HAP-1 (cell line): Measurements from ENCODE around the gene DNAH2.

Source experiments
- DNase-seq, 2 experiments: peaks; one replicate each; pipeline ENCODE4 v3.0.0-alpha.2; 2016 to 2020; ENCODE audit warnings: low spot score in 2 of 2
- H3K27me3 ChIP-seq: fragments of 250-450 bp; sonication (Bioruptor Pico); 2 replicates; pipeline ENCODE4 v1.5.1; 2020; ENCODE audit warnings: low read depth, mild to moderate bottlenecking, moderate library complexity
- H3K36me3 ChIP-seq: fragments of 250-450 bp; sonication (Bioruptor Pico); replicated peaks from 2 replicates; pipeline ENCODE4 v1.5.1; 2020; ENCODE audit warnings: mild to moderate bottlenecking
- H3K4me1 ChIP-seq: fragments of 250-450 bp; sonication (Bioruptor Pico); 2 replicates; pipeline ENCODE4 v1.5.1; 2020; ENCODE audit warnings: mild to moderate bottlenecking
- H3K4me3 ChIP-seq: fragments of 250-450 bp; sonication (Bioruptor Pico); 2 replicates; pipeline ENCODE4 v1.5.1; 2020; ENCODE audit warnings: mild to moderate bottlenecking, moderate library complexity
- H3K9me3 ChIP-seq: fragments of 250-450 bp; sonication (Bioruptor Pico); 2 replicates; pipeline ENCODE4 v1.5.1; 2020; ENCODE audit warnings: mild to moderate bottlenecking, moderate library complexity
- in situ Hi-C: fragments of 300-500 bp; cut with MboI; formaldehyde crosslinking; loops from 3 replicates; pipeline ENCODE4 v1.14.3; 2020; ENCODE audit warnings: low sequenced_read_pairs, inconsistent platforms, mixed read lengths

DNAH2 gene

DNA sequence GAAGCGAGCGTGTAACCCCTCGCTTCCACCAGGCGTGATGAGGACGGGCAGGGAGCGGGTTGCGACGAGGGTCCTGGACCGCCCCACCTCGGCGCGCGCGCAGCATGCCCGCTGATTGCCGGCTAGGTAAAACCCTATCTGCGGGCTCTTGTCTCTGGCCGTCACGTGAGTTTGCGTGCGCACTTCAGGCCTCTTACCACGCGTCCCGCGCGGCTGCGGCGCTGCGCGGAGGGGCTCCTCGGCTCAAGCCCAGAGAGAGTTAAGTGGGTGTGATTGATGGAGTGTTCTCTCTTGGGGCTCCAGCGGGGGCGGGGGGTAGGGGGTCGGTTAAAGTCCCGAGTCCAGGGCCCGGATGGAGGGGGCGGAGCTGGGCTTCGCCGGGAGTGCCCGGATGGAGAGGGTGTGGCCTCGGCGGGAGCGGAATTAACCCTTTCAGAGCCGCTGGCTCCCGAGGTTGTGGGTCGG, 124.4 kb downstream of the DNAH2 start:
- no peaks in the 10 kb centered on the region for H3K27me3 ChIP-seq
- peak; percentile 82 to 95 for DNase-seq
- H3K4me1 ChIP-seq = peaks cover 34% of the 10 kb centered on the region
- peak overlapping the region; percentile 76 for H3K4me3 ChIP-seq
- in situ Hi-C loops = no loop called here
- no peaks in the 10 kb centered on the region for H3K9me3 ChIP-seq
- peaks cover 7% of the 10 kb centered on the region; the same call in 1 of the 2 replicates for H3K36me3 ChIP-seq

DNA sequence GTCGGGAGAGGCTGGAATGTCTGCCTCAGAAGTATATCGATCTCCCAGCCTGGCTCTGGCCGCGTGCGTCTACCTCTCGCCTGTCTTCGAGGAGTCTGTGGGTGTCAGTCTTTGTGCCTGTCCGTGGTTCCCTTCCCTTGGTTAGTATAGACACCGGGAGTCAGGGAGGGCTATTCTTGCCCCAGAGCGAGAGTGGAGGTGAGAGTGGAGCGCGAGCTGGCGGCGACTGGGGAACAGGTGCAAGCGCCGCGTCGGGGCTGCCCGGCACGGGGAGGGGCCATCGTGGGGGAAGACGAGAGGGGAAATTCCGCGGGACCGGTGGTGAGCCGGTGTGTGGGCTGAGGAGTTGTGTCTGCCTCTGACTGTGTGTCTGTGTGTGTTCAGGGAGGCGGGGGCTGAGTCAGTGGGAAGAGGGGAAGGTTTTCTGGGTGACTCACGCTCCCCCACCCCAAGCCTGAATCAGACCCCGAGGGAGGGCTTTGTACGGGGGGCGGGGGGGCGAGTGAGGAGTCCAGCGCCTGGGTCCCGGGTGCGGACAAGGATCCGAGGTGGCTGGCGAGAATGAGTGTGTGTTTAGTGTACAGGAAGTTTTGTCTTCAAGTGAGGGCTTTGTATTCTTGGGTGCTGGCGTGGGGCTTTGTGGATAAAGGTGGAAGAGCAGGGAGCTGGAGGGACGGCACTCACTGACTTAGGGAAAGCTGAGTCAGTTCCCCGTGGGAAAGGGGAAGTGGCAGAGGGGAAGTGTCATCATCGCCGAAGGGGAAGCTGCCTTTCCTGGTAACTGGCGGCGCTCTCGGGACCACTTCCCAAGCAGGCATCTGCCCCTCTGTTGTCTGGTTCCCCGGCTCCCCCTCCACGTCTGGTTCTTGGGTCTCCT, 125.1 kb downstream of the DNAH2 start:
- no peaks in the 10 kb centered on the region for H3K27me3 ChIP-seq
- peaks cover 7% of the 10 kb centered on the region; the same call in 1 of the 2 replicates for H3K36me3 ChIP-seq
- DNase-seq = peak; percentile 14 to 61
- H3K9me3 ChIP-seq = no peaks in the 10 kb centered on the region
- in situ Hi-C loops = no loop called here
- H3K4me1 ChIP-seq = peaks cover 29% of the 10 kb centered on the region
- peak overlapping the region; percentile 76 for H3K4me3 ChIP-seq

DNA sequence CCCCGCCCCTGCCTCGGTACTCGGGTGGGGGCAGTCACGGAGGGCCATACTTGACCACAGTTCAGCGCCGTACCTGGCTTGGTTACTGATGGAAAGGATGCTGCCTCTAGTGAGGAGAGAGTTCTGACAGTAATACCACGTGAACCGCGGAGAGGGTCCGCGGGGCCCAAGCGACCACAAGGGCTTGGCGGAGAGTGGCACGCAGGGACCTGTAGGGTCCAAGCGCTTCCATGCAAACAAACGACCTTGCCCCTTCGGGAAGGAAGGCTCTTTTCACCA, 125.7 kb downstream of the DNAH2 start:
- DNase-seq = no peak
- Histone ChIP-seq H3K4me1 (peaks cover 26% of the 10 kb centered on the region), H3K4me3 (peak overlapping the region; percentile 76), H3K9me3 (no peaks in the 10 kb centered on the region), H3K36me3 (peaks cover 10% of the 10 kb centered on the region), H3K27me3 (no peaks in the 10 kb centered on the region)
- in situ Hi-C loops = no loop called here

GRCh38 chr17:7843536-7844291, 126.2 kb downstream of the DNAH2 start:
- Histone ChIP-seq H3K4me3 (peak overlapping the region; percentile 76), H3K36me3 (peaks cover 11% of the 10 kb centered on the region), H3K27me3 (no peaks in the 10 kb centered on the region), H3K9me3 (no peaks in the 10 kb centered on the region), H3K4me1 (peaks cover 22% of the 10 kb centered on the region)
- peak; percentile 91 to 94 for DNase-seq
- in situ Hi-C loops = no loop called here

DNA sequence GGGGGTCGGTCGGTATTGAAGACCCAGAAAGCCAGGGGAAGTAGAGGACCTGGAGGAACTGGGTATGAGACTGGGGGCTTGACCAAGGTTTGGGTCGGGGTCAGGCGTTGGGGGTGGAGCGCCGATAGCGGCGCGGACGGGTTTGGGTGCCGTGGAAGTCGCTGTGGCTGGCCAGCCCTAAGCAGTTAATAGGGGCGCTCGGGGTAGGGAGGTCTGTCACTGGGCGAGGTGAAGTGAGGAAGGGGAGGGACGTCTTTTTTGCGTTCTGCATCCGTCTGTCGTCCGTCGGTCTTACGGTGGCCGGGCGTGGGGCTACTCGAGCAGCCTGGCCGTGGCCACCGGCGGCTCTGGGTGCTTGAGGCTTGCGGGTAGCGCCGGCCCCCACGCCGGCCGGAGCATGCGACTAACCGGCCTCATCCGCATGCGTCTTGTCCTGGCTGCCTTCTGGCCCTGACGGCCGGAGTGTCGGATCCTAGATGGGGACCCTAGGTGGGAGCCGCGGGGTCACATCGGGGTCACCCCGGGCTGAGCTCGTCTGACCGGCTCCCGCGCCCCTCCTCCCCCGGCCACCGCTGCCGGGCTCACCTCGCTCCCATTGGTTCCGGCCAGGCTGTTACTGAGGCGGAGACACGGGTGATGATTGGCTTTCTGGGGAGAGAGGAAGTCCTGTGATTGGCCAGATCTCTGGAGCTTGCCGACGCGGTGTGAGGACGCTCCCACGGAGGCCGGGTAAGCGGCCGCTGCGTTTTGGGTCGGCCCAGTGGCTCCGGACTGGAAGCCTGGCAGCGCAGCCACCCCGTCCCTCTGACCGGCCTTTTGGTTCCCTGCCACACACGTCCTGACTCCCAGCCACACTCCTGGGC, 127.0 kb downstream of the DNAH2 start:
- peaks cover 18% of the 10 kb centered on the region for H3K4me1 ChIP-seq
- H3K9me3 ChIP-seq = no peaks in the 10 kb centered on the region
- DNase-seq = peak; percentile 92 to 94
- H3K4me3 ChIP-seq = peak overlapping the region; percentile 76
- in situ Hi-C loops = no loop called here
- H3K36me3 ChIP-seq = peaks cover 14% of the 10 kb centered on the region
- no peaks in the 10 kb centered on the region for H3K27me3 ChIP-seq

- DNase-seq = no peak
- H3K36me3 ChIP-seq = peaks cover 20% of the 10 kb centered on the region
- H3K4me1 ChIP-seq = peaks cover 9% of the 10 kb centered on the region
- H3K27me3 ChIP-seq = no peaks in the 10 kb centered on the region
- in situ Hi-C loops = no loop called here
- H3K4me3 ChIP-seq = peak overlapping the region; percentile 76
- no peaks in the 10 kb centered on the region for H3K9me3 ChIP-seq
Observed at GRCh38 chr17:7845359-7846062, 128.0 kb downstream of the DNAH2 start.

GRCh38 chr17:7846063-7846735, 128.7 kb downstream of the DNAH2 start:
- in situ Hi-C loops = no loop called here

GRCh38 chr17:7846765-7847661, 129.5 kb downstream of the DNAH2 start:
- Histone ChIP-seq H3K4me3 (no peak overlapping the region), H3K36me3 (peaks cover 30% of the 10 kb centered on the region), H3K4me1 (peaks cover 5% of the 10 kb centered on the region; the same call in 1 of the 2 replicates), H3K9me3 (no peaks in the 10 kb centered on the region), H3K27me3 (no peaks in the 10 kb centered on the region)
- in situ Hi-C loops = no loop called here
- no peak for DNase-seq

More at GRCh38 chr17:7846063-7846735, 128.7 kb downstream of the DNAH2 start:
- Histone ChIP-seq H3K36me3 (peaks cover 21% of the 10 kb centered on the region), H3K27me3 (no peaks in the 10 kb centered on the region), H3K9me3 (no peaks in the 10 kb centered on the region), H3K4me3 (no peak overlapping the region), H3K4me1 (peaks cover 3% of the 10 kb centered on the region)
- no peak for DNase-seq

GRCh38 chr17:7848131-7848579, 130.6 kb downstream of the DNAH2 start:
- no peak overlapping the region for H3K4me3 ChIP-seq
- in situ Hi-C loops = no loop called here
- no peaks in the 10 kb centered on the region for H3K27me3 ChIP-seq
- H3K36me3 ChIP-seq = peaks cover 41% of the 10 kb centered on the region
- DNase-seq = no peak
- H3K4me1 ChIP-seq = peaks cover 5% of the 10 kb centered on the region; the same call in 1 of the 2 replicates
- no peaks in the 10 kb centered on the region for H3K9me3 ChIP-seq

- in situ Hi-C loops = no loop called here
- H3K36me3 ChIP-seq = peaks cover 41% of the 10 kb centered on the region
Observed at GRCh38 chr17:7848739-7849129, 131.2 kb downstream of the DNAH2 start.

GRCh38 chr17:7849130-7849750, 131.7 kb downstream of the DNAH2 start:
- no peaks in the 10 kb centered on the region for H3K9me3 ChIP-seq
- H3K27me3 ChIP-seq = no peaks in the 10 kb centered on the region
- H3K36me3 ChIP-seq = peaks cover 41% of the 10 kb centered on the region
- no peak for DNase-seq
- in situ Hi-C loops = no loop called here
- no peak overlapping the region for H3K4me3 ChIP-seq
- H3K4me1 ChIP-seq = peaks cover 5% of the 10 kb centered on the region; the same call in 1 of the 2 replicates

More at GRCh38 chr17:7848739-7849129, 131.2 kb downstream of the DNAH2 start:
- H3K9me3 ChIP-seq = no peaks in the 10 kb centered on the region
- H3K4me1 ChIP-seq = peaks cover 5% of the 10 kb centered on the region; the same call in 1 of the 2 replicates
- DNase-seq = no peak
- H3K27me3 ChIP-seq = no peaks in the 10 kb centered on the region
- H3K4me3 ChIP-seq = no peak overlapping the region
